ENCODE results near the gene PBX4.

GRCh38 chr19:19602136-19602712 lies 16.3 kb downstream of the PBX4 start:
- TF ChIP-seq EP300 (IDR thresholded peaks at IDR 0.05) (no peak), CTCF (IDR thresholded peaks at IDR 0.05) (no peak)
